Fibroblast of lung (primary cell): ENCODE measurements around the gene RAI1.

Experiments used
- EZH2 ChIP-seq: IDR thresholded peaks from 2 replicates; pipeline ENCODE4 v1.5.1; 2012; ENCODE audit warnings: low read length, control low read depth, mild to moderate bottlenecking; ENCODE audit errors: missing control alignments
- TF ChIP-seq, protein P1 (sequence below), 2 donors: IDR thresholded peaks in 1 of 2; conservative IDR thresholded peaks in 1 of 2; 1 replicate in 1 of 2; 2 replicates in 1 of 2; pipeline ENCODE4 v1.5.1; 2011 to 2012; ENCODE audit warnings: low read length in 2 of 2, control low read depth in 1 of 2, inconsistent platforms in 1 of 2, low read depth in 1 of 2, mild to moderate bottlenecking in 1 of 2

DNA sequence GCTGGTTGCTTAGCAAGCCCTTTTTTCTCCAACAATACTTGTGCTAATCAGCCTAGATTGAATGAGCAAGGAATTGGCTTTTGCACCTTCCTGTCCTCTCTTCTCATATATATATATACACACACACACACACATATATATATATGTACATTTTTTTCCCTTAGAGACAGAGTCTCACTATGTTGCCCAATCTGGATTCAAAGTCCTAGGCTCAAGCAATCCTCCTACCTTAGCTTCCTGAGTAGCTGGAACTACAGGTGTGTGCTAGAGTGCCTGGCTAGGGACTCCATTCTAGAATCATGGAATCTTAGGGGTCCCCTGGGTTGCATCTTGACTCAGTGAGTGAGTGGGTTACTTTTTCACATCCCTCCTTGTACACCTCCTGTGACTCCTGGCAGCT, 27.0 kb downstream of the RAI1 start:
- TF ChIP-seq EZH2: no peak
- TF ChIP-seq, protein P1, sequence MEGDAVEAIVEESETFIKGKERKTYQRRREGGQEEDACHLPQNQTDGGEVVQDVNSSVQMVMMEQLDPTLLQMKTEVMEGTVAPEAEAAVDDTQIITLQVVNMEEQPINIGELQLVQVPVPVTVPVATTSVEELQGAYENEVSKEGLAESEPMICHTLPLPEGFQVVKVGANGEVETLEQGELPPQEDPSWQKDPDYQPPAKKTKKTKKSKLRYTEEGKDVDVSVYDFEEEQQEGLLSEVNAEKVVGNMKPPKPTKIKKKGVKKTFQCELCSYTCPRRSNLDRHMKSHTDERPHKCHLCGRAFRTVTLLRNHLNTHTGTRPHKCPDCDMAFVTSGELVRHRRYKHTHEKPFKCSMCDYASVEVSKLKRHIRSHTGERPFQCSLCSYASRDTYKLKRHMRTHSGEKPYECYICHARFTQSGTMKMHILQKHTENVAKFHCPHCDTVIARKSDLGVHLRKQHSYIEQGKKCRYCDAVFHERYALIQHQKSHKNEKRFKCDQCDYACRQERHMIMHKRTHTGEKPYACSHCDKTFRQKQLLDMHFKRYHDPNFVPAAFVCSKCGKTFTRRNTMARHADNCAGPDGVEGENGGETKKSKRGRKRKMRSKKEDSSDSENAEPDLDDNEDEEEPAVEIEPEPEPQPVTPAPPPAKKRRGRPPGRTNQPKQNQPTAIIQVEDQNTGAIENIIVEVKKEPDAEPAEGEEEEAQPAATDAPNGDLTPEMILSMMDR (conservative IDR thresholded peaks at IDR 0.05 in 1 of 2, IDR thresholded peaks at IDR 0.05 in 1 of 2; ENCODE audit: low read depth in 1 of 2, low read length in 2 of 2): no peak
